ENCODE data around the gene PCNX3.
A peak's percentile ranks its signal among the peaks of the same experiment; 100 is the strongest.

The PCNX3 gene

GRCh38 chr11:65617990-65618751 is 2.6 kb downstream of the PCNX3 start:
- H3K36me3 Mint-ChIP-seq (ENCODE audit: low read depth): peaks cover 47% of the 10 kb centered on the region
- H3K27me3 Mint-ChIP-seq: no peaks in the 10 kb centered on the region
- H3K4me3 Mint-ChIP-seq: peak overlapping the region; percentile 97
- H3K27ac Mint-ChIP-seq: no peak overlapping the region
- H3K4me1 Mint-ChIP-seq (ENCODE audit: low read depth): peaks cover 26% of the 10 kb centered on the region
- H3K9me3 Mint-ChIP-seq: no peaks in the 10 kb centered on the region

GRCh38 chr11:65618763-65619162 is 3.2 kb downstream of the PCNX3 start:
- H3K27ac Mint-ChIP-seq: no peak overlapping the region
- peaks cover 24% of the 10 kb centered on the region for H3K4me1 Mint-ChIP-seq (ENCODE audit: low read depth)
- H3K27me3 Mint-ChIP-seq: no peaks in the 10 kb centered on the region
- no peak overlapping the region for H3K4me3 Mint-ChIP-seq
- peaks cover 47% of the 10 kb centered on the region for H3K36me3 Mint-ChIP-seq (ENCODE audit: low read depth)
- no peaks in the 10 kb centered on the region for H3K9me3 Mint-ChIP-seq

GRCh38 chr11:65619281-65619928 is 3.8 kb downstream of the PCNX3 start:
- Mint-ChIP-seq H3K36me3 (ENCODE audit: low read depth) (peaks cover 50% of the 10 kb centered on the region), H3K9me3 (no peaks in the 10 kb centered on the region), H3K27me3 (no peaks in the 10 kb centered on the region), H3K4me1 (ENCODE audit: low read depth) (peaks cover 27% of the 10 kb centered on the region), H3K4me3 (no peak overlapping the region), H3K27ac (no peak overlapping the region)

- Mint-ChIP-seq H3K4me1 (ENCODE audit: low read depth) (peaks cover 23% of the 10 kb centered on the region), H3K27ac (no peak overlapping the region), H3K27me3 (no peaks in the 10 kb centered on the region), H3K36me3 (ENCODE audit: low read depth) (peaks cover 52% of the 10 kb centered on the region), H3K9me3 (no peaks in the 10 kb centered on the region), H3K4me3 (no peak overlapping the region)
These were observed 5.1 kb downstream of the PCNX3 start for GRCh38 chr11:65620666-65621065.

- no peak overlapping the region for H3K27ac Mint-ChIP-seq
- H3K4me1 Mint-ChIP-seq (ENCODE audit: low read depth): peaks cover 25% of the 10 kb centered on the region
- no peak overlapping the region for H3K4me3 Mint-ChIP-seq
- peaks cover 57% of the 10 kb centered on the region for H3K36me3 Mint-ChIP-seq (ENCODE audit: low read depth)
- H3K9me3 Mint-ChIP-seq: no peaks in the 10 kb centered on the region
- no peaks in the 10 kb centered on the region for H3K27me3 Mint-ChIP-seq
These were observed 5.9 kb downstream of the PCNX3 start for GRCh38 chr11:65621460-65621859.

- H3K27ac Mint-ChIP-seq: no peak overlapping the region
- no peaks in the 10 kb centered on the region for H3K27me3 Mint-ChIP-seq
- H3K36me3 Mint-ChIP-seq (ENCODE audit: low read depth): peaks cover 53% of the 10 kb centered on the region
- H3K9me3 Mint-ChIP-seq: no peaks in the 10 kb centered on the region
- peaks cover 19% of the 10 kb centered on the region for H3K4me1 Mint-ChIP-seq (ENCODE audit: low read depth)
- no peak overlapping the region for H3K4me3 Mint-ChIP-seq
These were observed 6.4 kb downstream of the PCNX3 start for GRCh38 chr11:65622011-65622410.

- Mint-ChIP-seq H3K27me3 (no peaks in the 10 kb centered on the region), H3K36me3 (ENCODE audit: low read depth) (peaks cover 49% of the 10 kb centered on the region), H3K4me1 (ENCODE audit: low read depth) (peaks cover 10% of the 10 kb centered on the region), H3K9me3 (no peaks in the 10 kb centered on the region), H3K4me3 (no peak overlapping the region), H3K27ac (no peak overlapping the region)
These were observed 7.6 kb downstream of the PCNX3 start for GRCh38 chr11:65623177-65623576.

- Mint-ChIP-seq H3K27ac (no peak overlapping the region), H3K4me1 (ENCODE audit: low read depth) (peaks cover 10% of the 10 kb centered on the region), H3K4me3 (no peak overlapping the region), H3K27me3 (no peaks in the 10 kb centered on the region), H3K36me3 (ENCODE audit: low read depth) (peaks cover 49% of the 10 kb centered on the region), H3K9me3 (no peaks in the 10 kb centered on the region)
These were observed 8.5 kb downstream of the PCNX3 start for GRCh38 chr11:65623852-65624616.

- Mint-ChIP-seq H3K27me3 (no peaks in the 10 kb centered on the region), H3K4me3 (no peak overlapping the region), H3K36me3 (ENCODE audit: low read depth) (peaks cover 46% of the 10 kb centered on the region), H3K27ac (no peak overlapping the region), H3K4me1 (ENCODE audit: low read depth) (peaks cover 10% of the 10 kb centered on the region), H3K9me3 (no peaks in the 10 kb centered on the region)
These were observed 9.5 kb downstream of the PCNX3 start for GRCh38 chr11:65624931-65625627.

- H3K27me3 Mint-ChIP-seq: no peaks in the 10 kb centered on the region
- H3K9me3 Mint-ChIP-seq: no peaks in the 10 kb centered on the region
- H3K4me3 Mint-ChIP-seq: peak overlapping the region; percentile 20
- H3K4me1 Mint-ChIP-seq (ENCODE audit: low read depth): peaks cover 10% of the 10 kb centered on the region
- peaks cover 46% of the 10 kb centered on the region for H3K36me3 Mint-ChIP-seq (ENCODE audit: low read depth)
- H3K27ac Mint-ChIP-seq: peak overlapping the region; percentile 70
These were observed 10.2 kb downstream of the PCNX3 start for GRCh38 chr11:65625628-65626342.

GRCh38 chr11:65627202-65627601 is 11.6 kb downstream of the PCNX3 start:
- peaks cover 35% of the 10 kb centered on the region for H3K36me3 Mint-ChIP-seq (ENCODE audit: low read depth)
- no peak overlapping the region for H3K27ac Mint-ChIP-seq
- H3K4me3 Mint-ChIP-seq: no peak overlapping the region
- peaks cover 7% of the 10 kb centered on the region for H3K4me1 Mint-ChIP-seq (ENCODE audit: low read depth)
- H3K27me3 Mint-ChIP-seq: no peaks in the 10 kb centered on the region
- H3K9me3 Mint-ChIP-seq: no peaks in the 10 kb centered on the region

GRCh38 chr11:65629579-65629978 is 14.0 kb downstream of the PCNX3 start:
- Mint-ChIP-seq H3K27me3 (no peaks in the 10 kb centered on the region), H3K9me3 (no peaks in the 10 kb centered on the region), H3K4me3 (no peak overlapping the region), H3K4me1 (ENCODE audit: low read depth) (peaks cover 10% of the 10 kb centered on the region), H3K36me3 (ENCODE audit: low read depth) (peaks cover 21% of the 10 kb centered on the region), H3K27ac (no peak overlapping the region)

GRCh38 chr11:65630215-65630614 is 14.6 kb downstream of the PCNX3 start:
- peaks cover 21% of the 10 kb centered on the region for H3K36me3 Mint-ChIP-seq (ENCODE audit: low read depth)
- H3K27ac Mint-ChIP-seq: no peak overlapping the region
- H3K4me1 Mint-ChIP-seq (ENCODE audit: low read depth): peaks cover 10% of the 10 kb centered on the region
- H3K27me3 Mint-ChIP-seq: no peaks in the 10 kb centered on the region
- no peaks in the 10 kb centered on the region for H3K9me3 Mint-ChIP-seq
- no peak overlapping the region for H3K4me3 Mint-ChIP-seq

GRCh38 chr11:65633390-65634108 is 18.0 kb downstream of the PCNX3 start:
- Mint-ChIP-seq H3K27me3 (no peaks in the 10 kb centered on the region), H3K9me3 (no peaks in the 10 kb centered on the region), H3K27ac (no peak overlapping the region), H3K4me1 (ENCODE audit: low read depth) (peaks cover 16% of the 10 kb centered on the region), H3K4me3 (no peak overlapping the region), H3K36me3 (ENCODE audit: low read depth) (peaks cover 13% of the 10 kb centered on the region)
